Fibroblast of lung (primary cell): ENCODE measurements around the gene FZD10. TPM values are rescaled to one million over a fixed set of nuclear protein-coding genes. Genes with fewer than 3 reads are reported as not detected.

ENCODE experiments used
- DNase-seq, 2 donors: peaks; one replicate each; pipeline versions ENCODE4 v3.0.0 to v3.0.0-alpha.2; 2010; ENCODE audit warnings: low read depth in 2 of 2
- H2AFZ ChIP-seq: 2 replicates; pipeline ENCODE4 v1.5.1; 2012; ENCODE audit warnings: low read length, control low read depth, inconsistent platforms
- H3K27ac ChIP-seq: 2 replicates; pipeline ENCODE4 v1.5.1; 2011; ENCODE audit warnings: low read length, control low read depth; ENCODE audit not compliant: insufficient read depth
- H3K27me3 ChIP-seq: 2 replicates; pipeline ENCODE4 v1.5.1; 2011; ENCODE audit warnings: mild to moderate bottlenecking, low read length; ENCODE audit not compliant: control insufficient read depth, insufficient read depth
- H3K36me3 ChIP-seq: 2 replicates; pipeline ENCODE4 v1.5.1; 2011; ENCODE audit warnings: low read length; ENCODE audit not compliant: control insufficient read depth, insufficient read depth
- H3K4me1 ChIP-seq: 2 replicates; pipeline ENCODE4 v1.5.1; 2011; ENCODE audit warnings: low read length; ENCODE audit not compliant: control insufficient read depth, insufficient read depth; ENCODE audit errors: extremely low read depth
- H3K4me2 ChIP-seq: 2 replicates; pipeline ENCODE4 v1.5.1; 2011; ENCODE audit warnings: low read length, control low read depth; ENCODE audit not compliant: insufficient read depth; ENCODE audit errors: extremely low read depth
- H3K4me3 ChIP-seq, 4 experiments: fragments of 200-600 bp in 1 of 4; sonication (generic) in 1 of 4; replicated peaks in 1 of 4; 2 replicates each; pipeline ENCODE4 v1.5.1; 2011 to 2016; ENCODE audit warnings: low read length in 4 of 4, low read depth in 3 of 4, mild to moderate bottlenecking in 3 of 4, control low read depth in 2 of 4, inconsistent platforms in 1 of 4, mixed read lengths in 1 of 4; ENCODE audit not compliant: insufficient read depth in 1 of 4; ENCODE audit errors: control extremely low read depth in 1 of 4
- H3K79me2 ChIP-seq: 2 replicates; pipeline ENCODE4 v1.5.1; 2012; ENCODE audit warnings: mild to moderate bottlenecking, low read length, inconsistent platforms; ENCODE audit not compliant: control insufficient read depth, insufficient read depth
- H3K9ac ChIP-seq: 2 replicates; pipeline ENCODE4 v1.5.1; 2011; ENCODE audit warnings: mild to moderate bottlenecking, low read length, control low read depth; ENCODE audit not compliant: insufficient read depth
- H3K9me3 ChIP-seq: 2 replicates; pipeline ENCODE4 v1.5.1; 2012; ENCODE audit warnings: low read depth, low read length; ENCODE audit not compliant: control insufficient read depth, insufficient read depth
- H4K20me1 ChIP-seq: 2 replicates; pipeline ENCODE4 v1.5.1; 2011; ENCODE audit warnings: low read length; ENCODE audit not compliant: control insufficient read depth, insufficient read depth; ENCODE audit errors: extremely low read depth
- CTCF ChIP-seq, 2 donors: IDR thresholded peaks in 1 of 2; conservative IDR thresholded peaks in 1 of 2; 1 replicate in 1 of 2; 2 replicates in 1 of 2; pipeline ENCODE4 v1.5.1; 2011 to 2012; ENCODE audit warnings: low read length in 2 of 2, control low read depth in 1 of 2, inconsistent platforms in 1 of 2, low read depth in 1 of 2, mild to moderate bottlenecking in 1 of 2
- EZH2 ChIP-seq: IDR thresholded peaks from 2 replicates; pipeline ENCODE4 v1.5.1; 2012; ENCODE audit warnings: low read length, control low read depth, mild to moderate bottlenecking; ENCODE audit errors: missing control alignments
- polyA plus RNA-seq, 2 donors: library from polyadenylated mRNA; depleted of rRNA in 1 of 2; stranded (reverse) in 1 of 2; unstranded in 1 of 2; fragments of >200 nt; gene quantifications; 2 replicates each; pipeline ENCODE4 v1.2.1, GENCODE V29; 2011 to 2012; ENCODE audit warnings: missing spikeins in 1 of 2
- total RNA-seq: library from RNA; depleted of rRNA; stranded (reverse); fragments of >200 nt; gene quantifications from 2 replicates; pipeline ENCODE4 v1.2.1, GENCODE V29; 2014

The FZD10 gene
- total and polyA plus RNA-seq, 2 donors (not counting 1 experiment from before 2014, with no cell fraction given) = under 0.01 to 0.03 TPM

DNA sequence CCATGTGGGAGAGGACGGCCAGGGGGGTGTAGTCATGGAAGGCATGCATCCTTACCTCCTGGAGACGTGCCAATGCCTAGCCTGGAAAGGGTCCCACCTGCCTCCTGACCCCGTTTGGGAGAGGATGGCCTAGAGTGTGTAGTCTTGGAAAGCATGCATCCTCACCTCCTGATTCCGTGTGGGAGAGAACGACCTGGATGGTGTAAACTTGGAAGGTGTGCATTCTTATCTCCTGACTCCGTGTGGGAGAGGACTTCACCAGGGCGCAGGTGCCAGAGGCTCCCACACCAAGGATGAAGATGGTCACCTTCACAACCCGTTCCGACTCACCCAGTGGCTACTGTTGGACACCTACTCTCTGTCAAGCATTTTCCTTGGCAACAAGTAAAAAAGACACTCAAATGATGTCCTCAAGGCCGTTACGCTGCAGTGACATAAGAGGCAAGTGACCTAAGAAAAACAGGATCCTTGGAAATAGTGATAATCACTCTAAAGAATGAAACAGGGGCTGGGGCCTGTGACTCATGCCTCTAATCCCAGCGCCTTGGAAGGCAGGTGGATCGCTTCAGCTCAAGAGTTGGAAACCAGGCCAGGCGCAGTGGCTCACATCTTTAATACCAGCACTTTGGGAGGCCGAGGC lies 37.5 kb upstream of the FZD10 start:
- Histone ChIP-seq H3K4me3 (no peak overlapping the region), H3K9ac (no peak overlapping the region), H3K27me3 (no peaks in the 10 kb centered on the region), H3K27ac (no peak overlapping the region), H4K20me1 (no peaks in the 10 kb centered on the region), H3K36me3 (no peaks in the 10 kb centered on the region), H3K4me1 (no peaks in the 10 kb centered on the region), H2AFZ (no peak overlapping the region), H3K9me3 (no peaks in the 10 kb centered on the region), H3K4me2 (no peak overlapping the region), H3K79me2 (no peaks in the 10 kb centered on the region)
- DNase-seq = no peak
- no peak for TF ChIP-seq EZH2
- TF ChIP-seq CTCF (conservative IDR thresholded peaks at IDR 0.05 in 1 of 2, IDR thresholded peaks at IDR 0.05 in 1 of 2; ENCODE audit: low read depth in 1 of 2, low read length in 2 of 2) = no peak

DNA sequence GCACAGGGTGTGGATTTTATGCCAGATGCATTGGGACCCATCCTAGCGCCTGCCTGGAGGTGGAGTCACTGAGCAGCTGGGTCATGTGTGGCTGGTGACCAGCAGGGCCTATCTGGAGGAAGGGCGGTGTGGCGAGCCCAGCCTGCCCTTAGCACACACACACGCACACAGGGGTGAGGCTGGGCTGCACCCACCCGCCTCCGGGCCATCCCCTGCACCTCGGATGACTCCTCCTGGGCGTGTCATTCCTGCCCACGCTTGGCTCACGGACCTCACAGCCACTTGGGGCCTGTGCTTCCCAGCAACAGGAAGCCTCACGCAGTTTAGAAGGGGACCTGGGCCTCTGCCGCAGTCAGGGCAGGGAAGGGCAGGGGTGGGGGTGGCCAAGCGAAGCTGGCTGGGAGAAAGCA lies 36.2 kb upstream of the FZD10 start:
- no peak for TF ChIP-seq CTCF (conservative IDR thresholded peaks at IDR 0.05 in 1 of 2, IDR thresholded peaks at IDR 0.05 in 1 of 2; ENCODE audit: low read depth in 1 of 2, low read length in 2 of 2)
- no peak for TF ChIP-seq EZH2
- DNase-seq = no peak
- no peaks in the 10 kb centered on the region for H3K36me3 ChIP-seq

GRCh38 chr12:130127532-130127911 lies 34.7 kb upstream of the FZD10 start:
- no peak overlapping the region for H3K4me2 ChIP-seq
- H3K9ac ChIP-seq = no peak overlapping the region
- no peak overlapping the region for H3K4me3 ChIP-seq
- no peaks in the 10 kb centered on the region for H3K79me2 ChIP-seq
- no peak overlapping the region for H3K27ac ChIP-seq
- TF ChIP-seq CTCF (conservative IDR thresholded peaks at IDR 0.05 in 1 of 2, IDR thresholded peaks at IDR 0.05 in 1 of 2; ENCODE audit: low read depth in 1 of 2, low read length in 2 of 2) (no peak), EZH2 (no peak)
- no peaks in the 10 kb centered on the region for H3K4me1 ChIP-seq
- H3K27me3 ChIP-seq = no peaks in the 10 kb centered on the region
- H2AFZ ChIP-seq = no peak overlapping the region
- no peaks in the 10 kb centered on the region for H3K36me3 ChIP-seq
- H3K9me3 ChIP-seq = no peaks in the 10 kb centered on the region
- no peaks in the 10 kb centered on the region for H4K20me1 ChIP-seq
- DNase-seq = no peak

More for the DNA sequence above, 36.2 kb upstream of the FZD10 start:
- Histone ChIP-seq H3K27me3 (no peaks in the 10 kb centered on the region), H3K9me3 (no peaks in the 10 kb centered on the region), H3K27ac (no peak overlapping the region), H3K9ac (no peak overlapping the region), H4K20me1 (no peaks in the 10 kb centered on the region), H3K4me1 (no peaks in the 10 kb centered on the region), H2AFZ (no peak overlapping the region), H3K4me2 (no peak overlapping the region), H3K4me3 (no peak overlapping the region), H3K79me2 (no peaks in the 10 kb centered on the region)
